Fibroblast of the conjunctiva (primary cell): ENCODE measurements around the gene OSCP1.
A peak's percentile ranks its signal among the peaks of the same experiment; 100 is the strongest.

Source experiments
- DNase-seq: peaks from one replicate; pipeline ENCODE4 v3.0.0-alpha.2; 2010; ENCODE audit warnings: low read depth

Gene OSCP1

GRCh38 chr1:36446746-36447145 is 3.5 kb downstream of the OSCP1 start:
- no peak for DNase-seq

- no peak for DNase-seq
These were observed 4.0 kb downstream of the OSCP1 start for GRCh38 chr1:36446271-36446670.

- no peak for DNase-seq
These were observed 7.0 kb downstream of the OSCP1 start for GRCh38 chr1:36443297-36443696.

GRCh38 chr1:36442337-36442736 is 7.9 kb downstream of the OSCP1 start:
- DNase-seq: no peak

GRCh38 chr1:36440646-36441045 is 9.6 kb downstream of the OSCP1 start:
- DNase-seq: no peak

- no peak for DNase-seq
These were observed 10.2 kb downstream of the OSCP1 start for GRCh38 chr1:36440044-36440443.

- no peak for DNase-seq
These were observed 11.5 kb downstream of the OSCP1 start for GRCh38 chr1:36438715-36439114.

- DNase-seq: no peak
These were observed 13.4 kb downstream of the OSCP1 start for GRCh38 chr1:36436821-36437220.

GRCh38 chr1:36433102-36433501 is 17.1 kb downstream of the OSCP1 start:
- DNase-seq: no peak

- no peak for DNase-seq
These were observed 17.6 kb downstream of the OSCP1 start for GRCh38 chr1:36432616-36433015.

GRCh38 chr1:36425791-36426190 is 24.5 kb downstream of the OSCP1 start:
- no peak for DNase-seq

GRCh38 chr1:36421649-36422048 is 28.6 kb downstream of the OSCP1 start:
- DNase-seq: no peak

- DNase-seq: peak; percentile 77
These were observed 29.4 kb downstream of the OSCP1 start for GRCh38 chr1:36420836-36421317.

GRCh38 chr1:36420409-36420808 is 29.8 kb downstream of the OSCP1 start:
- peak; percentile 8 for DNase-seq

GRCh38 chr1:36419569-36419968 is 30.7 kb downstream of the OSCP1 start:
- no peak for DNase-seq

GRCh38 chr1:36419140-36419539 is 31.1 kb downstream of the OSCP1 start:
- no peak for DNase-seq

- DNase-seq: no peak
These were observed 32.3 kb downstream of the OSCP1 start for GRCh38 chr1:36417931-36418330.

- DNase-seq: no peak
These were observed 34.5 kb downstream of the OSCP1 start for GRCh38 chr1:36415661-36416326.

GRCh38 chr1:36414384-36414783 is 35.9 kb downstream of the OSCP1 start:
- DNase-seq: no peak

- DNase-seq: no peak
These were observed 38.3 kb downstream of the OSCP1 start for GRCh38 chr1:36411674-36412648.

GRCh38 chr1:36408479-36408878 is 41.8 kb downstream of the OSCP1 start:
- DNase-seq: no peak

GRCh38 chr1:36406440-36406839 is 43.8 kb downstream of the OSCP1 start:
- no peak for DNase-seq

GRCh38 chr1:36402504-36402890 is 47.8 kb downstream of the OSCP1 start:
- DNase-seq: no peak
